GM12878 (cell line): ENCODE measurements around the gene NCBP3. TPM values are rescaled to one million over a fixed set of nuclear protein-coding genes. Genes with fewer than 3 reads are reported as not detected.

Source experiments
- ATAC-seq: fragments of 200-7000 bp; cut with Tn5 transposase; 3 replicates; pipeline ENCODE4 v1.9.1; 2020; ENCODE audit warnings: mild to moderate bottlenecking, moderate library complexity
- BruUV-seq: library from RNA; stranded (reverse); fragments of 400-500 nt; replicated peaks from 2 replicates; lab custom pipeline; 2021; lab: Mats Ljungman, UMichigan
- CTCF ChIA-PET: fragments of 300-600 bp; sonication (Branson Sonifier 250); formaldehyde crosslinking; extraction: SDS; loops from one replicate; lab custom pipeline; 2021; ENCODE audit warnings: inconsistent platforms; lab: Yijun Ruan, JAX
- POLR2A ChIA-PET: fragments of 350-600 bp; formaldehyde crosslinking; extraction: SDS; loops from one replicate; lab custom pipeline; 2021; ENCODE audit warnings: inconsistent platforms; lab: Charles Lee
- RAD21 ChIA-PET: fragments of 300-600 bp; sonication (Branson Sonifier 250); formaldehyde crosslinking; loops from one replicate; lab custom pipeline; 2023; ENCODE audit warnings: antibody characterized with exemption; ENCODE audit not compliant: unreplicated experiment; lab: Charles Lee
- SMC1A ChIA-PET: fragments of 300-600 bp; sonication (Branson Sonifier 250); formaldehyde crosslinking; loops from one replicate; lab custom pipeline; 2023; ENCODE audit not compliant: unreplicated experiment, uncharacterized antibody; lab: Charles Lee
- DNase-seq: peaks from one replicate; pipeline ENCODE4 v3.0.0-alpha.2; 2011; ENCODE audit warnings: low read depth, low spot score
- FAIRE-seq: peaks from 3 replicates; lab custom pipeline; 2011; peaks lifted over from hg19 to GRCh38; lab: Jason Lieb, UNC
- H2AFZ ChIP-seq: 2 replicates; pipeline ENCODE4 v1.6.0; 2011; ENCODE audit warnings: low read depth, low read length, control low read depth; ENCODE audit not compliant: control insufficient read depth
- H3K27ac ChIP-seq: 2 replicates; pipeline ENCODE4 v1.5.1; 2011; ENCODE audit warnings: control low read depth; ENCODE audit not compliant: control insufficient read depth, insufficient read depth
- H3K27me3 ChIP-seq, 2 experiments: replicated peaks in 1 of 2; 2 replicates each; pipeline versions ENCODE4 v1.6.0 to v1.6.1; 2011; ENCODE audit warnings: low read length in 1 of 2; ENCODE audit not compliant: control insufficient read depth in 2 of 2, insufficient read depth in 2 of 2
- H3K36me3 ChIP-seq, 2 experiments: 2 replicates each; pipeline ENCODE4 v1.5.1; 2011; ENCODE audit warnings: low read length in 1 of 2; ENCODE audit not compliant: control insufficient read depth in 2 of 2, insufficient read depth in 2 of 2
- H3K4me1 ChIP-seq: 2 replicates; pipeline ENCODE4 v1.6.1; 2011; ENCODE audit warnings: mild to moderate bottlenecking, low read length, moderate library complexity, mixed read lengths; ENCODE audit not compliant: control insufficient read depth, insufficient read depth
- H3K4me2 ChIP-seq: 2 replicates; pipeline ENCODE4 v1.6.0; 2011; ENCODE audit warnings: control low read depth; ENCODE audit not compliant: control insufficient read depth, insufficient read depth
- H3K4me3 ChIP-seq: fragments of 200-600 bp; sonication (generic); 2 replicates; pipeline ENCODE4 v1.5.1; 2016
- H3K79me2 ChIP-seq: 2 replicates; pipeline ENCODE4 v1.6.0; 2011; ENCODE audit warnings: low read length; ENCODE audit not compliant: control insufficient read depth, insufficient read depth
- H3K9ac ChIP-seq: 2 replicates; pipeline ENCODE4 v1.8.0; 2011; ENCODE audit warnings: low read length, control low read depth, mixed read lengths; ENCODE audit not compliant: control insufficient read depth, insufficient read depth
- H3K9me3 ChIP-seq: replicated peaks from 3 replicates; pipeline ENCODE4 v1.5.1; 2011; ENCODE audit warnings: mild to moderate bottlenecking, low read length; ENCODE audit not compliant: control insufficient read depth, insufficient read depth
- H4K20me1 ChIP-seq: 2 replicates; pipeline ENCODE4 v1.6.0; 2011; ENCODE audit not compliant: control insufficient read depth, insufficient read depth
- ASH2L ChIP-seq: fragments of 300-600, 200-600 bp; sonication (generic); IDR thresholded peaks from 2 replicates; pipeline ENCODE4 v1.6.1; 2017; ENCODE audit warnings: low read depth, mild to moderate bottlenecking, borderline replicate concordance
- BACH1 ChIP-seq: fragments of 450-650 bp; IDR thresholded peaks from 2 replicates; pipeline ENCODE4 v1.6.1; 2017; ENCODE audit warnings: mild to moderate bottlenecking, borderline replicate concordance
- HDAC6 ChIP-seq: fragments of 200-600 bp; sonication (generic); IDR thresholded peaks from one replicate; pipeline ENCODE4 v1.8.0; 2017; ENCODE audit warnings: antibody characterized with exemption; ENCODE audit not compliant: unreplicated experiment
- POLR2AphosphoS2 ChIP-seq: IDR thresholded peaks from 2 replicates; pipeline ENCODE4 v1.6.1; 2011; ENCODE audit warnings: low read depth, mild to moderate bottlenecking, low read length, improper control_type of control experiment, moderate library complexity
- POLR2AphosphoS5 ChIP-seq: IDR thresholded peaks from 2 replicates; pipeline ENCODE4 v1.6.1; 2011; ENCODE audit warnings: mild to moderate bottlenecking, low read length, inconsistent platforms
- RAD51 ChIP-seq: fragments of 450-650 bp; IDR thresholded peaks from 2 replicates; pipeline ENCODE4 v1.6.1; 2016; ENCODE audit warnings: moderate library complexity, mild to moderate bottlenecking, inconsistent platforms
- SIN3A ChIP-seq: IDR thresholded peaks from 2 replicates; pipeline ENCODE4 v1.6.1; 2012; ENCODE audit warnings: low read depth, low read length, improper control_type of control experiment
- SPI1 ChIP-seq: IDR thresholded peaks from 2 replicates; pipeline ENCODE4 v1.6.1; 2011; ENCODE audit warnings: low read depth, mild to moderate bottlenecking, low read length, moderate library complexity, borderline replicate concordance; ENCODE audit not compliant: insufficient read depth
- SREBF1 ChIP-seq: IDR thresholded peaks from 2 replicates; pipeline ENCODE4 v1.6.1; 2012; ENCODE audit warnings: mild to moderate bottlenecking, low read length
- STAT3 ChIP-seq: IDR thresholded peaks from 2 replicates; pipeline ENCODE4 v1.6.1; 2011; ENCODE audit warnings: low read depth, low read length, improper control_type of control experiment
- TCF3 ChIP-seq: IDR thresholded peaks from 2 replicates; pipeline ENCODE4 v1.6.1; 2012; ENCODE audit warnings: low read depth, mild to moderate bottlenecking, low read length, borderline replicate concordance; ENCODE audit not compliant: insufficient read depth
- YY1 ChIP-seq: IDR thresholded peaks from 2 replicates; pipeline ENCODE4 v1.6.1; 2011; ENCODE audit warnings: low read depth, mild to moderate bottlenecking, low read length
- WGBS: methylation state at CpG from one replicate; pipeline ENCODE4 v1.1.6; 2016; ENCODE audit warnings: low lambda C conversion rate; ENCODE audit not compliant: insufficient replicate concordance, insufficient coverage; ENCODE audit errors: missing lambda C conversion rate; 5-methylcytosine and 5-hydroxymethylcytosine counted together
- in situ Hi-C: fragments of 300-500 bp; cut with MboI; formaldehyde crosslinking; loops from 9 replicates; pipeline ENCODE4 v1.14.3; 2018; ENCODE audit warnings: mixed read lengths
- intact Hi-C: fragments of 100-400 bp; cut with micrococcal nuclease; formaldehyde crosslinking; loops from one replicate; pipeline ENCODE4 v1.14.2; 2022; ENCODE audit not compliant: unreplicated experiment
- polyA plus RNA-seq, 11 experiments: library from polyadenylated mRNA; depleted of rRNA in 4 of 11; unstranded in 6 of 11; stranded (reverse) in 5 of 11; fragments of >200 nt; fragmentation: Nextera tagmentation in 4 of 11; fragmentation: Illumina TruSeq in 1 of 11; extraction: Ambion mirVana in 4 of 11; extraction: Trizol in 1 of 11; gene quantifications; 1 replicate in 1 of 11; 2 replicates in 10 of 11; pipeline versions ENCODE4 v1.2.1 to v1.2.3, GENCODE V29; 2011 to 2016; ENCODE audit warnings: inconsistent platforms in 2 of 11, missing spikeins in 2 of 11, low read depth in 1 of 11
- total RNA-seq, 4 experiments: library from RNA; depleted of rRNA in 3 of 4; stranded (reverse); fragments of >200 nt in 3 of 4; fragmentation: Illumina TruSeq in 1 of 4; extraction: Trizol in 1 of 4; gene quantifications; 2 replicates each; pipeline versions ENCODE4 v1.2.1 to v1.2.3, GENCODE V29; 2013 to 2021
- TF ChIP-seq, protein P1 (sequence below): fragments of 450-650 bp; IDR thresholded peaks from 2 replicates; pipeline ENCODE4 v1.6.1; 2017; ENCODE audit warnings: antibody characterized with exemption, mild to moderate bottlenecking, moderate library complexity
- TF ChIP-seq, protein P2 (sequence below): IDR thresholded peaks from 2 replicates; pipeline ENCODE4 v1.6.1; 2012; ENCODE audit warnings: mild to moderate bottlenecking, low read depth, low read length

NCBP3 gene
- total and polyA plus RNA-seq, 10 of the 15 experiments (the other 5 are each of a cell fraction or from before 2014, with no cell fraction given), result 5.2 to 32.0 (median 23.2) TPM

- no peaks in the 10 kb centered on the region for H3K79me2 ChIP-seq
- in situ Hi-C loops (no loop called here), intact Hi-C loops (no loop called here)
- H3K4me2 ChIP-seq, result no peak overlapping the region
- H3K36me3 ChIP-seq, result no peaks in the 10 kb centered on the region
- DNase-seq (no peak), ATAC-seq (no peak), FAIRE-seq (no peak)
- H3K27me3 ChIP-seq, result no peaks in the 10 kb centered on the region
- RAD21 ChIA-PET, result no interaction called here
- H3K9me3 ChIP-seq, result no peaks in the 10 kb centered on the region; the same call in 2 of the 3 replicates
- WGBS, result 88% methylated on average over 6 of the region's 6 CpGs
- H3K4me1 ChIP-seq, result peaks cover 33% of the 10 kb centered on the region
- H3K4me3 ChIP-seq, result no peak overlapping the region
- no peak overlapping the region for H2AFZ ChIP-seq
- no peak overlapping the region for H3K9ac ChIP-seq
- TF ChIP-seq, protein P1, sequence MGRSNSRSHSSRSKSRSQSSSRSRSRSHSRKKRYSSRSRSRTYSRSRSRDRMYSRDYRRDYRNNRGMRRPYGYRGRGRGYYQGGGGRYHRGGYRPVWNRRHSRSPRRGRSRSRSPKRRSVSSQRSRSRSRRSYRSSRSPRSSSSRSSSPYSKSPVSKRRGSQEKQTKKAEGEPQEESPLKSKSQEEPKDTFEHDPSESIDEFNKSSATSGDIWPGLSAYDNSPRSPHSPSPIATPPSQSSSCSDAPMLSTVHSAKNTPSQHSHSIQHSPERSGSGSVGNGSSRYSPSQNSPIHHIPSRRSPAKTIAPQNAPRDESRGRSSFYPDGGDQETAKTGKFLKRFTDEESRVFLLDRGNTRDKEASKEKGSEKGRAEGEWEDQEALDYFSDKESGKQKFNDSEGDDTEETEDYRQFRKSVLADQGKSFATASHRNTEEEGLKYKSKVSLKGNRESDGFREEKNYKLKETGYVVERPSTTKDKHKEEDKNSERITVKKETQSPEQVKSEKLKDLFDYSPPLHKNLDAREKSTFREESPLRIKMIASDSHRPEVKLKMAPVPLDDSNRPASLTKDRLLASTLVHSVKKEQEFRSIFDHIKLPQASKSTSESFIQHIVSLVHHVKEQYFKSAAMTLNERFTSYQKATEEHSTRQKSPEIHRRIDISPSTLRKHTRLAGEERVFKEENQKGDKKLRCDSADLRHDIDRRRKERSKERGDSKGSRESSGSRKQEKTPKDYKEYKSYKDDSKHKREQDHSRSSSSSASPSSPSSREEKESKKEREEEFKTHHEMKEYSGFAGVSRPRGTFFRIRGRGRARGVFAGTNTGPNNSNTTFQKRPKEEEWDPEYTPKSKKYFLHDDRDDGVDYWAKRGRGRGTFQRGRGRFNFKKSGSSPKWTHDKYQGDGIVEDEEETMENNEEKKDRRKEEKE, result no peak
- TF ChIP-seq, protein P2, sequence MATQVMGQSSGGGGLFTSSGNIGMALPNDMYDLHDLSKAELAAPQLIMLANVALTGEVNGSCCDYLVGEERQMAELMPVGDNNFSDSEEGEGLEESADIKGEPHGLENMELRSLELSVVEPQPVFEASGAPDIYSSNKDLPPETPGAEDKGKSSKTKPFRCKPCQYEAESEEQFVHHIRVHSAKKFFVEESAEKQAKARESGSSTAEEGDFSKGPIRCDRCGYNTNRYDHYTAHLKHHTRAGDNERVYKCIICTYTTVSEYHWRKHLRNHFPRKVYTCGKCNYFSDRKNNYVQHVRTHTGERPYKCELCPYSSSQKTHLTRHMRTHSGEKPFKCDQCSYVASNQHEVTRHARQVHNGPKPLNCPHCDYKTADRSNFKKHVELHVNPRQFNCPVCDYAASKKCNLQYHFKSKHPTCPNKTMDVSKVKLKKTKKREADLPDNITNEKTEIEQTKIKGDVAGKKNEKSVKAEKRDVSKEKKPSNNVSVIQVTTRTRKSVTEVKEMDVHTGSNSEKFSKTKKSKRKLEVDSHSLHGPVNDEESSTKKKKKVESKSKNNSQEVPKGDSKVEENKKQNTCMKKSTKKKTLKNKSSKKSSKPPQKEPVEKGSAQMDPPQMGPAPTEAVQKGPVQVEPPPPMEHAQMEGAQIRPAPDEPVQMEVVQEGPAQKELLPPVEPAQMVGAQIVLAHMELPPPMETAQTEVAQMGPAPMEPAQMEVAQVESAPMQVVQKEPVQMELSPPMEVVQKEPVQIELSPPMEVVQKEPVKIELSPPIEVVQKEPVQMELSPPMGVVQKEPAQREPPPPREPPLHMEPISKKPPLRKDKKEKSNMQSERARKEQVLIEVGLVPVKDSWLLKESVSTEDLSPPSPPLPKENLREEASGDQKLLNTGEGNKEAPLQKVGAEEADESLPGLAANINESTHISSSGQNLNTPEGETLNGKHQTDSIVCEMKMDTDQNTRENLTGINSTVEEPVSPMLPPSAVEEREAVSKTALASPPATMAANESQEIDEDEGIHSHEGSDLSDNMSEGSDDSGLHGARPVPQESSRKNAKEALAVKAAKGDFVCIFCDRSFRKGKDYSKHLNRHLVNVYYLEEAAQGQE, result no peak
- TF ChIP-seq YY1 (no peak), HDAC6 (no peak), STAT3 (no peak), POLR2AphosphoS2 (no peak), RAD51 (no peak), SREBF1 (no peak), ASH2L (no peak), POLR2AphosphoS5 (no peak), BACH1 (no peak), TCF3 (no peak), SIN3A (no peak), SPI1 (no peak)
- no TSS peak for BruUV-seq
- H4K20me1 ChIP-seq, result no peaks in the 10 kb centered on the region
- CTCF ChIA-PET, result interaction anchor here (3.4 kb wide), 1 partner anchor 54 kb away, joined by 13 read pairs; no protein-coding TSS in a partner anchor
- POLR2A ChIA-PET, result no interaction called here
- no peak overlapping the region for H3K27ac ChIP-seq
- SMC1A ChIA-PET, result no interaction called here
Observed at GRCh38 chr17:3792481-3792880, 53.6 kb downstream of the NCBP3 start.
